Measurements from ENCODE around the gene PRDM11. TPM values are rescaled to one million over a fixed set of nuclear protein-coding genes. Genes with fewer than 3 reads are reported as not detected.

Gene PRDM11
- total RNA-seq, 1 donor from 2014 or later, result 18.3 TPM

DNA sequence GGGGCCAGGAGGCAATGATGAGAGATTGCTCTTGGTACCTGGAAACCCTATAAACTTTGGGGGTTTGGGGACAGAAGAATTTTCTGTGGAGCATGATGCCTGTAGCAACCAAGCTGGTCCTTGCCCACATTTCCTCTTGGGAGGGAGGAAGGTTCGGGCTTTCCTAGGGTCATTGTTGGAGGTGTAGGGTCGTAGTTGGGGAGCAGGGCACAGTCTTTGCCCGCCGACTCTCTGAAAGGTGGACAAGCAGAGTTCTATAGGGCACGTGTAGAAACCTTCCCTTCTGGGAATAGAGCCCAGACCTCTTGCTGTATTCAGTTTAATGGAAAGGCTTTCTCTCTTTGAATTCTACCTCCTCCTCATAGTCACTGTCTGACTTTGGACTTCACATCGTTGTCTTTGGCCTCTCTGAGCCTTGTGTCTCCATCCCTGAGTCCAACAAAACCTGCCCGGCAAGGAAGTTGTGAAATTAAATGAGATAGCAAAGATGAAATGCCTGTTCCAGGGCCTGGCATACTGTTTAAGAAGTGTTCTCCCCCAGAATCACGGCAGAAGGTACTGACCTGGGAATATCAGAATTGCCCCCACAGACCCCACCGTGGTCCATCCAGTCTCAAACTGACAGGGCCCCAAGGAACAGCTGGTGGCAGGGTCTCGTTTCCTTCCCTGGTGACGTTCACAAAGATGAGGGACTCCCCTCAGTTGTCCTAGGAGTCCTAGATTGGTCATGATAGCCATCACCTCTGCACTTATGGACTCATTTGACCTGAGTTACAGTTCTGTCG, 1.6 kb downstream of the PRDM11 start:
- intact Hi-C loops (cut with DNase I), result no loop called here
- H3K27me3 ChIP-seq, result no peaks in the 10 kb centered on the region
- no peaks in the 10 kb centered on the region for H3K36me3 ChIP-seq
- H3K4me3 ChIP-seq, result peak overlapping the region; percentile 80
- H3K27ac ChIP-seq, result peak overlapping the region; percentile 99
- H3K9me3 ChIP-seq, result no peaks in the 10 kb centered on the region
- no peak for DNase-seq
- H3K4me1 ChIP-seq, result peaks cover 11% of the 10 kb centered on the region
- TF ChIP-seq, protein P1, sequence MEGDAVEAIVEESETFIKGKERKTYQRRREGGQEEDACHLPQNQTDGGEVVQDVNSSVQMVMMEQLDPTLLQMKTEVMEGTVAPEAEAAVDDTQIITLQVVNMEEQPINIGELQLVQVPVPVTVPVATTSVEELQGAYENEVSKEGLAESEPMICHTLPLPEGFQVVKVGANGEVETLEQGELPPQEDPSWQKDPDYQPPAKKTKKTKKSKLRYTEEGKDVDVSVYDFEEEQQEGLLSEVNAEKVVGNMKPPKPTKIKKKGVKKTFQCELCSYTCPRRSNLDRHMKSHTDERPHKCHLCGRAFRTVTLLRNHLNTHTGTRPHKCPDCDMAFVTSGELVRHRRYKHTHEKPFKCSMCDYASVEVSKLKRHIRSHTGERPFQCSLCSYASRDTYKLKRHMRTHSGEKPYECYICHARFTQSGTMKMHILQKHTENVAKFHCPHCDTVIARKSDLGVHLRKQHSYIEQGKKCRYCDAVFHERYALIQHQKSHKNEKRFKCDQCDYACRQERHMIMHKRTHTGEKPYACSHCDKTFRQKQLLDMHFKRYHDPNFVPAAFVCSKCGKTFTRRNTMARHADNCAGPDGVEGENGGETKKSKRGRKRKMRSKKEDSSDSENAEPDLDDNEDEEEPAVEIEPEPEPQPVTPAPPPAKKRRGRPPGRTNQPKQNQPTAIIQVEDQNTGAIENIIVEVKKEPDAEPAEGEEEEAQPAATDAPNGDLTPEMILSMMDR (IDR thresholded peaks at IDR 0.05), result no peak
- no peak for ATAC-seq

DNA sequence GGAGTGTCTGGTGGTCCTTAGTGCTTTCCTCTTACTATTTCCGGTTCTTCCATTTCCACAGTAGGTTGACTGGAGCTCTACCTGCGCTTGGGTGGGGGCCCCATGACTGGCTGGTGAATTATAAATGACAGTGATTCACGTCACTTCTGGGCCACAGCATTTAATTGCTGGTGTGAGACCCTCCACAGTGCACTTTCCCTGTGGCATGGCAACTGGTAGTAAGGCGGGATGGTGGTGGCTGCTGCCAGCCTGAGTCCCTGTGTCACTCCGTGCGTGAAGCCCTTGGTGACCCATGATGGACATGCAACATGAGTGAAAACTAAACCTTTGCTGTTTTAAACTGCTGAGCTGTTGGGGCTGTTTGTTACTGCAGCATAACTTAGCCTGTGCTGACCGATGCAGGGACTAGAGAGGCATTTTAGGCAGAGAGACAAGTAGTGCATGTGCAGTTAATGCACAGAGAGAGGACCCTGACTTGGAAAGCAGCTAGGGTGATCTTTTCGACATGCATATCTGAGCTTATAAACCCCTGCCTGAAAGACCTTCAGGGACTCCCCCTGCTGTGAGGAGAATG, 3.1 kb downstream of the PRDM11 start:
- H3K4me1 ChIP-seq, result peaks cover 11% of the 10 kb centered on the region
- H3K9me3 ChIP-seq, result no peaks in the 10 kb centered on the region
- intact Hi-C loops (cut with DNase I), result no loop called here
- H3K36me3 ChIP-seq, result no peaks in the 10 kb centered on the region
- no peak for ATAC-seq
- TF ChIP-seq, protein P1 (IDR thresholded peaks at IDR 0.05), result no peak
- no peak overlapping the region for H3K4me3 ChIP-seq
- DNase-seq, result no peak
- no peaks in the 10 kb centered on the region for H3K27me3 ChIP-seq
- H3K27ac ChIP-seq, result no peak overlapping the region

DNA sequence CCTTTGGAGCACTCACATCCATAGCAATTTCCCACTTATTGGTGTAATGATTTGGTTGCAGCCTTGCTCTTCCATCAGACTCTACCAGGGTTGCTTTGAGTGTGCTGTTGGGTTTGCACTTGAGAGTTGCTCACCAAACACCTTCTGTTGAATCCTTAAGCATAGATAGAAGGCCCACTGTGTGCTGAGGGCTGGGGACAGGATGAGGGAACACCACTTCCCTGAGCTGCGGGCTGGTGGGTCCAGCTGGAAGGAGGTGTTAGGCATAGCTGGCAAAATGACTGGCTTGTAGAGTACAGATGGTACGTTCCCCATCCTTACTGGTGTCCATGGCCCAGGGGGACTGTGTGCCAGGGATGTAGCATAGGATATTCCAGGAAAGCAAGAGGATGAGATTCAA, 3.9 kb downstream of the PRDM11 start:
- DNase-seq, result no peak
- intact Hi-C loops (cut with DNase I), result no loop called here
- TF ChIP-seq, protein P1 (IDR thresholded peaks at IDR 0.05), result no peak
- Histone ChIP-seq H3K4me3 (no peak overlapping the region), H3K4me1 (peaks cover 11% of the 10 kb centered on the region), H3K27me3 (no peaks in the 10 kb centered on the region), H3K27ac (no peak overlapping the region), H3K9me3 (no peaks in the 10 kb centered on the region), H3K36me3 (no peaks in the 10 kb centered on the region)
- ATAC-seq, result no peak

DNA sequence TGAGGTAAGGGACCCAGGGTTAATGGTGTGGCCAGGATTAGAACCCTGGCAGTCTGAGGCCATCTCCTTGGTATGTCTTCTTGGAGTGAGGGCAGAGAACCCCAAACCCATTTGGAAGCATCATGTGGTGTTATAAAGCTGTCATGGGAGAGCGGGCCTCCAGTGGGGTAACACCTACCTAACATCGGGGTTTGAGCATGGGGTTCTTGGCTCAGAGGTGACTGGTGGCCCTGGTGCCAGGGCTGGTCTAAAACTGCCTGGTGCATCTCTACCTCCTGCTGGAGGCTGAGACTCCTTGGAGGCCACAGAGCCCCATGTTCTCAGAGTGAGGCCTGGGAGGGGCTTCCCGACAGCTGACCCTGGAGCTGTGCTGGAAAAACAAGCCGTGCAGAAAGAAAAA, 4.5 kb downstream of the PRDM11 start:
- intact Hi-C loops (cut with DNase I), result no loop called here
- peaks cover 11% of the 10 kb centered on the region for H3K4me1 ChIP-seq
- TF ChIP-seq, protein P1 (IDR thresholded peaks at IDR 0.05), result no peak
- no peaks in the 10 kb centered on the region for H3K9me3 ChIP-seq
- H3K4me3 ChIP-seq, result no peak overlapping the region
- H3K36me3 ChIP-seq, result no peaks in the 10 kb centered on the region
- no peaks in the 10 kb centered on the region for H3K27me3 ChIP-seq
- ATAC-seq (no peak), DNase-seq (no peak)
- no peak overlapping the region for H3K27ac ChIP-seq

DNA sequence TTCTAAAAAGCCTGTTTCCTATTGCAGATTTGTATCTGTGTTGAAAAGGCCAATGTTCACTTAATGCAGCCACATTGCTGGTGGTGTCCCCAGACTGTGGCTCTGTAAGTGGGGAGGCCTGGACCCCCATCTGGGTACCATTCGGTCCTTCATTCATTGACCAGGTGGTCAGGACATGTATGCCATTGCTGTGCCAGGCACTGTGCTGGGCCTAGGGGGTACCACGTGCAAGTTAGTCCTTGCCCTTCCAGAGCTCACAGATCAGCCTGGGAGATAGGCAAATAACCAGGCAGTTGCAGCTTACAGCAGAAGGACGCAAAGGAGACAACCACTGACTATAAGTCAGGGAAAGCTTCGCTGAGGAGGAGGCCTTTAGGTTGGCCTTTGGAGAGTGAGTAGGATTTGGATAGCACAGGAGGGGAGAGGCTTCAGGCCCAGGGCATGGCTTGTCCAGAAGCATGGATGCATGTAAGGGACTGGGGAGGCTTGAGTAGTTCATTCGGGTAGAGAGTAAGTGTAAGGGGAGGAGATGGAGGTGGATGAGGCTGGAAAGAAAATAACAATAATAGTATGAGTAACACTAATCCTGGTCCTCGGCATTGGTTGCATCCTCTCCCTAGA, 5.0 kb downstream of the PRDM11 start:
- DNase-seq (no peak), ATAC-seq (no peak)
- Histone ChIP-seq H3K4me1 (peaks cover 11% of the 10 kb centered on the region), H3K4me3 (no peak overlapping the region), H3K9me3 (no peaks in the 10 kb centered on the region), H3K27me3 (no peaks in the 10 kb centered on the region), H3K36me3 (no peaks in the 10 kb centered on the region), H3K27ac (no peak overlapping the region)
- intact Hi-C loops (cut with DNase I), result no loop called here
- TF ChIP-seq, protein P1 (IDR thresholded peaks at IDR 0.05), result no peak
